Neural cell (in vitro differentiated cells): Measurements from ENCODE around the gene COL4A1.

Experiments used
- EP300 ChIP-seq: fragments of 450-650 bp; conservative IDR thresholded peaks from 2 replicates; pipeline ENCODE4 v1.6.1; 2014; ENCODE audit warnings: antibody characterized with exemption, mild to moderate bottlenecking, moderate library complexity; ENCODE audit not compliant: poor library complexity, severe bottlenecking
- TAF1 ChIP-seq: IDR thresholded peaks from 2 replicates; pipeline ENCODE4 v1.6.1; 2012; ENCODE audit warnings: low read depth
- TF ChIP-seq, protein P1 (sequence below): fragments of 450-650 bp; IDR thresholded peaks from 2 replicates; pipeline ENCODE4 v1.5.1; 2014; ENCODE audit warnings: antibody characterized with exemption, mild to moderate bottlenecking, moderate library complexity; ENCODE audit not compliant: poor library complexity, severe bottlenecking

- TF ChIP-seq, protein P1, sequence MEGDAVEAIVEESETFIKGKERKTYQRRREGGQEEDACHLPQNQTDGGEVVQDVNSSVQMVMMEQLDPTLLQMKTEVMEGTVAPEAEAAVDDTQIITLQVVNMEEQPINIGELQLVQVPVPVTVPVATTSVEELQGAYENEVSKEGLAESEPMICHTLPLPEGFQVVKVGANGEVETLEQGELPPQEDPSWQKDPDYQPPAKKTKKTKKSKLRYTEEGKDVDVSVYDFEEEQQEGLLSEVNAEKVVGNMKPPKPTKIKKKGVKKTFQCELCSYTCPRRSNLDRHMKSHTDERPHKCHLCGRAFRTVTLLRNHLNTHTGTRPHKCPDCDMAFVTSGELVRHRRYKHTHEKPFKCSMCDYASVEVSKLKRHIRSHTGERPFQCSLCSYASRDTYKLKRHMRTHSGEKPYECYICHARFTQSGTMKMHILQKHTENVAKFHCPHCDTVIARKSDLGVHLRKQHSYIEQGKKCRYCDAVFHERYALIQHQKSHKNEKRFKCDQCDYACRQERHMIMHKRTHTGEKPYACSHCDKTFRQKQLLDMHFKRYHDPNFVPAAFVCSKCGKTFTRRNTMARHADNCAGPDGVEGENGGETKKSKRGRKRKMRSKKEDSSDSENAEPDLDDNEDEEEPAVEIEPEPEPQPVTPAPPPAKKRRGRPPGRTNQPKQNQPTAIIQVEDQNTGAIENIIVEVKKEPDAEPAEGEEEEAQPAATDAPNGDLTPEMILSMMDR: no peak
- TF ChIP-seq EP300: no peak
- TF ChIP-seq TAF1: no peak
Observed at GRCh38 chr13:110158226-110158625, 148.7 kb downstream of the COL4A1 start.
